HepG2 (cell line): ENCODE measurements around the gene RPS6KB1. TPM values are rescaled to one million over a fixed set of nuclear protein-coding genes. Genes with fewer than 3 reads are reported as not detected.
"Not testable (repeated sequence)": the region's sequence is repeated elsewhere in the genome, so short reads cannot be mapped to it uniquely, and the experiment has no call there.

Experiments used
- ATAC-seq: fragments of 200-7000 bp; cut with Tn5 transposase; 3 replicates; pipeline ENCODE4 v1.9.1; 2020; ENCODE audit warnings: mild to moderate bottlenecking, moderate library complexity
- BruUV-seq: library from RNA; stranded (reverse); fragments of 400-500 nt; replicated peaks from 2 replicates; lab custom pipeline; 2021; lab: Mats Ljungman, UMichigan
- CTCF ChIA-PET: fragments of 300-600 bp; formaldehyde crosslinking; extraction: SDS; loops from one replicate; lab custom pipeline; 2021; ENCODE audit warnings: low total read pairs, inconsistent platforms, low intra/inter-chr PET ratio; lab: Yijun Ruan, JAX
- POLR2A ChIA-PET: fragments of 350-600 bp; sonication (Branson Sonifier 250); formaldehyde crosslinking; loops from one replicate; lab custom pipeline; 2020; ENCODE audit warnings: antibody characterized with exemption, inconsistent platforms; lab: Yijun Ruan, JAX
- DNase-seq: peaks from one replicate; pipeline ENCODE4 v3.0.0-alpha.2; 2015; ENCODE audit warnings: low spot score
- FAIRE-seq: peaks from 3 replicates; lab custom pipeline; 2011; peaks lifted over from hg19 to GRCh38; lab: Jason Lieb, UNC
- H2AFZ ChIP-seq: one replicate; pipeline ENCODE4 v1.6.1; 2011; ENCODE audit warnings: low read length, inconsistent platforms
- H3K27ac ChIP-seq: fragments of 300-600 bp; 3 replicates; pipeline ENCODE4 v1.8.0; 2011; ENCODE audit warnings: mixed run types, mild to moderate bottlenecking, mixed read lengths, low read length, inconsistent platforms; ENCODE audit not compliant: insufficient read depth; ENCODE audit errors: extremely low read length
- H3K27me3 ChIP-seq, 2 experiments: fragments of 200-600 bp in 1 of 2; 2 replicates in 1 of 2; 3 replicates in 1 of 2; pipeline versions ENCODE4 v1.6.0 to v1.8.0; 2011; ENCODE audit warnings: low read length in 2 of 2, mild to moderate bottlenecking in 2 of 2, moderate library complexity in 2 of 2, inconsistent platforms in 1 of 2; ENCODE audit not compliant: insufficient read depth in 2 of 2, control insufficient read depth in 1 of 2
- H3K36me3 ChIP-seq, 2 experiments: fragments of 200-600 bp in 1 of 2; replicated peaks in 1 of 2; 2 replicates in 1 of 2; 3 replicates in 1 of 2; pipeline versions ENCODE4 v1.5.1 to v1.8.0; 2011; ENCODE audit warnings: low read length in 2 of 2, inconsistent platforms in 1 of 2; ENCODE audit not compliant: insufficient read depth in 2 of 2, control insufficient read depth in 1 of 2
- H3K4me1 ChIP-seq: 2 replicates; pipeline ENCODE4 v1.5.1; 2012; ENCODE audit warnings: low read length, inconsistent platforms; ENCODE audit not compliant: insufficient read depth
- H3K4me2 ChIP-seq: 2 replicates; pipeline ENCODE4 v1.6.0; 2011; ENCODE audit warnings: low read depth, low read length, inconsistent platforms
- H3K4me3 ChIP-seq, 3 experiments: fragments of 200-600 bp in 1 of 3; sonication (generic), shearing (Covaris generic) in 1 of 3; replicated peaks in 1 of 3; 2 replicates each; pipeline ENCODE4 v1.5.1; 2011 to 2016; ENCODE audit warnings: low read length in 3 of 3, inconsistent platforms in 2 of 3, low read depth in 2 of 3, mild to moderate bottlenecking in 2 of 3, control low read depth in 1 of 3, mixed read lengths in 1 of 3; ENCODE audit not compliant: insufficient read depth in 1 of 3
- H3K79me2 ChIP-seq: one replicate; pipeline ENCODE4 v1.6.1; 2011; ENCODE audit warnings: low read length, inconsistent platforms; ENCODE audit not compliant: insufficient read depth
- H3K9ac ChIP-seq: 2 replicates; pipeline ENCODE4 v1.6.0; 2011; ENCODE audit warnings: mild to moderate bottlenecking, low read depth, low read length, inconsistent platforms; ENCODE audit not compliant: insufficient read depth
- H3K9me3 ChIP-seq: 2 replicates; pipeline ENCODE4 v1.5.1; 2012; ENCODE audit warnings: mild to moderate bottlenecking, low read length
- H4K20me1 ChIP-seq: 2 replicates; pipeline ENCODE4 v1.6.0; 2011; ENCODE audit warnings: inconsistent platforms, mild to moderate bottlenecking, low read length, moderate library complexity; ENCODE audit not compliant: insufficient read depth
- MAFK ChIP-seq, 2 experiments: IDR thresholded peaks in 1 of 2; conservative IDR thresholded peaks in 1 of 2; 2 replicates each; pipeline ENCODE4 v1.6.1; 2011; ENCODE audit warnings: improper control_type of control experiment in 2 of 2, low read length in 2 of 2
- ZNF768 ChIP-seq: sonication (generic); formaldehyde crosslinking; IDR thresholded peaks from 2 replicates; pipeline ENCODE4 v1.4.0; 2020; ENCODE audit warnings: missing genetic modification reagents
- WGBS: methylation state at CpG from one replicate; pipeline ENCODE4 v1.1.6; 2017; ENCODE audit warnings: low lambda C conversion rate; 5-methylcytosine and 5-hydroxymethylcytosine counted together
- in situ Hi-C: cut with HindIII; loops from 2 replicates; pipeline ENCODE4 v1.10.0; 2017; ENCODE audit warnings: low pct_unique_long_range_greater_than_20kb; ENCODE audit not compliant: extremely low pct_ligation_motif_present
- intact Hi-C: fragments of 100-400 bp; cut with micrococcal nuclease; formaldehyde crosslinking; loops from one replicate; pipeline ENCODE4 v1.10.0; 2022; ENCODE audit not compliant: unreplicated experiment
- polyA plus RNA-seq, 8 experiments: library from polyadenylated mRNA; depleted of rRNA in 3 of 8; stranded (reverse) in 7 of 8; unstranded in 1 of 8; fragments of >200 nt; fragmentation: Illumina TruSeq in 4 of 8; extraction: Trizol in 4 of 8; gene quantifications; 2 replicates each; pipeline versions ENCODE4 v1.2.1 to v1.2.3, GENCODE V29; 2011 to 2016; ENCODE audit warnings: low read depth in 4 of 8, missing spikeins in 1 of 8, mixed read lengths in 1 of 8; ENCODE audit not compliant: insufficient read depth in 1 of 8
- total RNA-seq, 5 experiments: library from RNA; depleted of rRNA; stranded (reverse); fragments of >200 nt; fragmentation: Illumina TruSeq; extraction: Trizol; gene quantifications; 2 replicates each; pipeline ENCODE4 v1.2.3, GENCODE V29; 2016; ENCODE audit warnings: low read depth in 1 of 5
- TF ChIP-seq, protein P1 (sequence below): sonication (generic); formaldehyde crosslinking; IDR thresholded peaks from 2 replicates; pipeline ENCODE4 v1.5.0; 2020; ENCODE audit warnings: missing genetic modification reagents, mild to moderate bottlenecking, borderline replicate concordance
- TF ChIP-seq, protein P2 (sequence below): sonication (generic); formaldehyde crosslinking; IDR thresholded peaks from 2 replicates; pipeline ENCODE4 v1.5.0; 2020; ENCODE audit warnings: mild to moderate bottlenecking, missing genetic modification reagents

RPS6KB1 gene
- total and polyA plus RNA-seq, 2 of the 13 experiments (the other 11 are each of a cell fraction or from before 2014, with no cell fraction given), result 16.5 to 42.2 TPM

DNA sequence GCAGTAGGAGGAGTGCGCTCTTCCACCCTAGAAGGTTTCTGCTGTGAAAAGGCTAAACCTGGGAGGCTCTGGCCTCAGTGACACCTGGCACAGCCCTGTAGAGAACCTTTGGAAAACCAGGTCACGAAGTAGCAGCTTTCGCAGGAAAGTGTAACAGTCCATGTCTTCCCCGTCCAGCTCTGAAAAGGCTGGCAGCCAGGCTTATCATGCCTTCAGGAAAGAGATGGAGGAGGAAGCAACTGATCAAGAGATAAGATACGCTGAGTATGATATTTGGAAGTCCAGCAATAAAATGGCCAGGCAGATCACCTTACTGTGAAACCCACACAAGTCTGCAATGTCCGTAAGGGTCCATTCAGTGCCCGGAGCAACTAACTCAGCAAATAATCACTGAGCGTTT is 22.4 kb upstream of the RPS6KB1 start:
- WGBS, result 98% methylated on average over 8 of the region's 8 CpGs
- Histone ChIP-seq H3K4me3 (no peak overlapping the region), H3K36me3 (peaks cover 2 to 12% of the 10 kb centered on the region in 2 experiments), H3K9ac (no peak overlapping the region), H3K27ac (no peak overlapping the region), H3K27me3 (no peaks in the 10 kb centered on the region), H3K79me2 (no peaks in the 10 kb centered on the region), H3K9me3 (no peaks in the 10 kb centered on the region), H4K20me1 (no peaks in the 10 kb centered on the region), H3K4me1 (0 out of 2 replicates have a peak, but pooled peaks cover 10% of the 10 kb centered on the region), H3K4me2 (no peak overlapping the region), H2AFZ (no peak overlapping the region)
- ChIA-PET POLR2A (no interaction called here), CTCF (no interaction called here)
- no TSS peak for BruUV-seq
- intact Hi-C loops (no loop called here), in situ Hi-C loops (no loop called here)
- DNase-seq, result no peak
- ATAC-seq, result no peak
- FAIRE-seq, result no peak
- TF ChIP-seq ZNF768 (CRISPR knock-in tag) (no peak), MAFK (conservative IDR thresholded peaks at IDR 0.05 in 1 of 2, IDR thresholded peaks at IDR 0.05 in 1 of 2; ENCODE audit: low read length in 2 of 2) (0 out of 4 replicates have a peak, but pooled peaks of 1 of the 2 experiments have one; percentile 4)

DNA sequence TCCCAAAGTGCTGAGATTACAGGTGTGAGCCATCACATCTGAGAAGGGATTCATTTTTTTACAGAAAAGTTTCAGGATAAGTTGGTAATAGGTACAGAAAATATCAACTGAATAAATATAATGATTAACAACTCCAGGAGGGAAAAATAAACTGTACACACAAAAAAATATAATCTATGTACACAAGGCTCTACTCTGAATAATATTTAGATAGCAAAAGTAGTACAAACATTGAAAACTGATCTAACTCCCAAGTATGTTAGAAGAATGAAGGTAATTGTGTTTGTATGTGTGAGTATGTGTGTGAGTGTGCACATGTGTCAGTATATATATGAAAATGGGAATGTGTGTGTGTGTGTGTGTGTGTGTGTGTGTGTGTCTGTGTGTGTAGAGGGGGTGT is 20.6 kb upstream of the RPS6KB1 start:
- ATAC-seq (no peak), DNase-seq (no peak), FAIRE-seq (no peak)
- TF ChIP-seq, protein P1, sequence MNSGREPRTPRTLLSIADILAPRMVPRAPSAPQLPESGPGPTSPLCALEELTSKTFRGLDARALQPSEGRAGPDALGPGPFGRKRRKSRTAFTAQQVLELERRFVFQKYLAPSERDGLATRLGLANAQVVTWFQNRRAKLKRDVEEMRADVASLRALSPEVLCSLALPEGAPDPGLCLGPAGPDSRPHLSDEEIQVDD, result no peak
- TF ChIP-seq, protein P2, sequence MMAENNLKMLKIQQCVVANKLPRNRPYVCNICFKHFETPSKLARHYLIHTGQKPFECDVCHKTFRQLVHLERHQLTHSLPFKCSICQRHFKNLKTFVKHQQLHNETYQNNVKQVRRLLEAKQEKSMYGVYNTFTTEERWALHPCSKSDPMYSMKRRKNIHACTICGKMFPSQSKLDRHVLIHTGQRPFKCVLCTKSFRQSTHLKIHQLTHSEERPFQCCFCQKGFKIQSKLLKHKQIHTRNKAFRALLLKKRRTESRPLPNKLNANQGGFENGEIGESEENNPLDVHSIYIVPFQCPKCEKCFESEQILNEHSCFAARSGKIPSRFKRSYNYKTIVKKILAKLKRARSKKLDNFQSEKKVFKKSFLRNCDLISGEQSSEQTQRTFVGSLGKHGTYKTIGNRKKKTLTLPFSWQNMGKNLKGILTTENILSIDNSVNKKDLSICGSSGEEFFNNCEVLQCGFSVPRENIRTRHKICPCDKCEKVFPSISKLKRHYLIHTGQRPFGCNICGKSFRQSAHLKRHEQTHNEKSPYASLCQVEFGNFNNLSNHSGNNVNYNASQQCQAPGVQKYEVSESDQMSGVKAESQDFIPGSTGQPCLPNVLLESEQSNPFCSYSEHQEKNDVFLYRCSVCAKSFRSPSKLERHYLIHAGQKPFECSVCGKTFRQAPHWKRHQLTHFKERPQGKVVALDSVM (CRISPR knock-in tag), result 0 out of 2 replicates have a peak, but pooled peaks have one; percentile 16
- Histone ChIP-seq H4K20me1 (no peaks in the 10 kb centered on the region), H2AFZ (no peak overlapping the region), H3K4me3 (no peak overlapping the region), H3K79me2 (no peaks in the 10 kb centered on the region), H3K9ac (no peak overlapping the region), H3K36me3 (peaks cover 8 to 20% of the 10 kb centered on the region in 2 experiments), H3K4me2 (no peak overlapping the region), H3K27me3 (no peaks in the 10 kb centered on the region), H3K4me1 (0 out of 2 replicates have a peak, but pooled peaks cover 10% of the 10 kb centered on the region), H3K9me3 (no peaks in the 10 kb centered on the region), H3K27ac (no peak overlapping the region)
- intact Hi-C loops, result no loop called here
- ChIA-PET POLR2A (no interaction called here), CTCF (no interaction called here)
- in situ Hi-C loops, result no loop called here
- BruUV-seq, result no TSS peak

DNA sequence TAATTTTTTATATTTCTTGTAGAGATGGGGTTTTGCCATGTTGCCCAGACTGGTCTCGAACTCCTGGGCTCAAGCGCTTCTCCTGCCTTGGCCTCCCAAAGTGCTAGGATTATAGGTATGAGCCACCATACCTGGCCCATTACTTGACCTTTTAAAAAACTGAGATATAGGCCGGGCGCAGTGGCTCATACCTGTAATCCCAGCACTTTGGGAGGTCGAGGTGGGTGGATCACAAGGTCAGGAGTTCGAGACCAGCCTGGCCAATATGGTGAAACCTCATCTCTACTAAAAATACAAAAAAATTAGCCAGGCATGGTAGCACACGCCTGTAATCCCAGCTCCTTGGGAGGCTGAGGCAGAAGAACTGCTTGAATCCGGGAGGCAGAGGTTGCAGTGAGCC is 19.5 kb upstream of the RPS6KB1 start:
- H3K9ac ChIP-seq, H4K20me1 ChIP-seq, CTCF ChIA-PET, H3K27ac ChIP-seq, H2AFZ ChIP-seq, intact Hi-C loops, FAIRE-seq, H3K9me3 ChIP-seq, H3K79me2 ChIP-seq, H3K4me2 ChIP-seq, DNase-seq, ATAC-seq, in situ Hi-C loops, H3K27me3 ChIP-seq, BruUV-seq, POLR2A ChIA-PET, H3K4me3 ChIP-seq: not testable (repeated sequence)
- Histone ChIP-seq H3K36me3 (peaks cover 8 to 27% of the 10 kb centered on the region in 2 experiments), H3K4me1 (0 out of 2 replicates have a peak, but pooled peaks cover 10% of the 10 kb centered on the region)
- WGBS, result 98% methylated on average over 8 of the region's 8 CpGs
